SK-N-SH treated with all-trans-retinoic acid at 6 μM for 48 hours (cell line): ENCODE results near the gene SIAH2.

Experiments
- ATAC-seq: fragments of 200-7000 bp; cut with Tn5 transposase; 3 replicates; pipeline ENCODE4 v1.9.1; 2020; ENCODE audit warnings: mild to moderate bottlenecking, moderate library complexity
- ARNTL ChIP-seq: fragments of 450-650 bp; formaldehyde crosslinking; IDR thresholded peaks from 2 replicates; pipeline ENCODE4 v1.5.0; 2020; ENCODE audit warnings: low read depth, mild to moderate bottlenecking, moderate library complexity, borderline replicate concordance
- BACH2 ChIP-seq: fragments of 250-450 bp; sonication (Bioruptor Pico); IDR thresholded peaks from 2 replicates; pipeline ENCODE4 v1.9.0; 2021; ENCODE audit warnings: mild to moderate bottlenecking, borderline replicate concordance
- CREB5 ChIP-seq: fragments of 250-450 bp; sonication (Bioruptor Pico); IDR thresholded peaks from 2 replicates; pipeline ENCODE4 v1.5.1; 2020; ENCODE audit warnings: low read depth, mild to moderate bottlenecking, moderate library complexity
- CSRNP3 ChIP-seq: fragments of 250-450 bp; sonication (Bioruptor Pico); IDR thresholded peaks from 2 replicates; pipeline ENCODE4 v1.5.1; 2021; ENCODE audit warnings: mild to moderate bottlenecking, moderate library complexity
- ESRRG ChIP-seq: fragments of 250-450 bp; sonication (Bioruptor Pico); IDR thresholded peaks from 2 replicates; pipeline ENCODE4 v1.6.1; 2021; ENCODE audit warnings: mild to moderate bottlenecking
- GLIS3 ChIP-seq: fragments of 250-450 bp; sonication (Bioruptor Pico); IDR thresholded peaks from 2 replicates; pipeline ENCODE4 v1.5.0; 2020; ENCODE audit warnings: mild to moderate bottlenecking, moderate library complexity
- ISL1 ChIP-seq: fragments of 250-450 bp; sonication (Bioruptor Pico); IDR thresholded peaks from 2 replicates; pipeline ENCODE4 v2.1.2; 2022; ENCODE audit warnings: mild to moderate bottlenecking, moderate library complexity
- OSR1 ChIP-seq: fragments of 250-450 bp; sonication (Bioruptor Pico); IDR thresholded peaks from 2 replicates; pipeline ENCODE4 v1.8.0; 2022; ENCODE audit warnings: moderate library complexity, mild to moderate bottlenecking, inconsistent platforms
- PATZ1 ChIP-seq: fragments of 250-450 bp; sonication (Bioruptor Pico); IDR thresholded peaks from 2 replicates; pipeline ENCODE4 v1.8.0; 2020; ENCODE audit warnings: mild to moderate bottlenecking, moderate library complexity, borderline replicate concordance
- PPARA ChIP-seq: fragments of 250-450 bp; sonication (Bioruptor Pico); IDR thresholded peaks from 2 replicates; pipeline ENCODE4 v1.5.0; 2020; ENCODE audit warnings: mild to moderate bottlenecking, borderline replicate concordance
- SNAI2 ChIP-seq: fragments of 250-450 bp; sonication (Bioruptor Pico); IDR thresholded peaks from 2 replicates; pipeline ENCODE4 v1.5.0; 2020; ENCODE audit warnings: mild to moderate bottlenecking, moderate library complexity
- TCF4 ChIP-seq: fragments of 250-450 bp; sonication (Bioruptor Pico); IDR thresholded peaks from 2 replicates; pipeline ENCODE4 v1.8.0; 2021; ENCODE audit warnings: mild to moderate bottlenecking, moderate library complexity, borderline replicate concordance
- TOX ChIP-seq: fragments of 250-450 bp; sonication (Bioruptor Pico); IDR thresholded peaks from 2 replicates; pipeline ENCODE4 v1.8.0; 2021; ENCODE audit warnings: mild to moderate bottlenecking, moderate library complexity, borderline replicate concordance
- TSHZ2 ChIP-seq: fragments of 250-450 bp; sonication (Bioruptor Pico); IDR thresholded peaks from 2 replicates; pipeline ENCODE4 v1.5.0; 2020; ENCODE audit warnings: mild to moderate bottlenecking, moderate library complexity
- ZC3H10 ChIP-seq: fragments of 250-450 bp; sonication (Bioruptor Pico); IDR thresholded peaks from 2 replicates; pipeline ENCODE4 v1.5.1; 2021; ENCODE audit warnings: mild to moderate bottlenecking, moderate library complexity
- ZFP3 ChIP-seq: fragments of 250-450 bp; sonication (Bioruptor Pico); IDR thresholded peaks from 2 replicates; pipeline ENCODE4 v1.5.0; 2020; ENCODE audit warnings: mild to moderate bottlenecking, moderate library complexity
- ZFP30 ChIP-seq: fragments of 450-650 bp; formaldehyde crosslinking; IDR thresholded peaks from 2 replicates; pipeline ENCODE4 v1.5.0; 2022; ENCODE audit warnings: mild to moderate bottlenecking, moderate library complexity
- ZNF565 ChIP-seq: fragments of 450-650 bp; formaldehyde crosslinking; conservative IDR thresholded peaks from 2 replicates; pipeline ENCODE4 v1.5.0; 2020; ENCODE audit warnings: low read depth, mild to moderate bottlenecking, moderate library complexity
- ZNF70 ChIP-seq: fragments of 450-650 bp; formaldehyde crosslinking; IDR thresholded peaks from 2 replicates; pipeline ENCODE4 v1.5.0; 2020; ENCODE audit warnings: mild to moderate bottlenecking, moderate library complexity
- ZNF8 ChIP-seq: fragments of 450-650 bp; formaldehyde crosslinking; IDR thresholded peaks from 2 replicates; pipeline ENCODE4 v1.5.0; 2020; ENCODE audit warnings: mild to moderate bottlenecking, moderate library complexity
- TF ChIP-seq, protein P1 (sequence below): fragments of 250-450 bp; sonication (Bioruptor Pico); IDR thresholded peaks from 2 replicates; pipeline ENCODE4 v1.8.0; 2021; ENCODE audit warnings: low read depth, mild to moderate bottlenecking, moderate library complexity, borderline replicate concordance

The SIAH2 gene

DNA sequence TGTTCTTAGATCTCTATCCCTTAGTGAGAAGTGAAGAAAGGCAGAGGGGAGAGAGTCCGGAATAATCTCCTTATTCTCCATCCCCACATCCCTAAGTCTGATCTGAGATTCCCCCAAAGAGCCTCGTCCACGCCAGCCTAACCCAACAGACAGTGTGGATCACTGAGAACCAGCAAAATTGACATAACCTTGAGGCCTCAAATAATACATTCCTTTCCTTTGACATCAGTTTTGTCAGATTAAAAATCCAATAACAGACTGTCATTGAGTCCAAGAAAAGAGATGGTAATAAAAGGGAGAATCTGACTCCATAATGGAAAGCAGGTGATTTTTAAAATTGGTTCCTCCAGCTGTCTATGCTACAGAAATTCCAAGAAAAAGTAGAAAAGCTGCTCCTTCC is 7.7 kb upstream of the SIAH2 start:
- ATAC-seq, result no peak
- TF ChIP-seq, protein P1, sequence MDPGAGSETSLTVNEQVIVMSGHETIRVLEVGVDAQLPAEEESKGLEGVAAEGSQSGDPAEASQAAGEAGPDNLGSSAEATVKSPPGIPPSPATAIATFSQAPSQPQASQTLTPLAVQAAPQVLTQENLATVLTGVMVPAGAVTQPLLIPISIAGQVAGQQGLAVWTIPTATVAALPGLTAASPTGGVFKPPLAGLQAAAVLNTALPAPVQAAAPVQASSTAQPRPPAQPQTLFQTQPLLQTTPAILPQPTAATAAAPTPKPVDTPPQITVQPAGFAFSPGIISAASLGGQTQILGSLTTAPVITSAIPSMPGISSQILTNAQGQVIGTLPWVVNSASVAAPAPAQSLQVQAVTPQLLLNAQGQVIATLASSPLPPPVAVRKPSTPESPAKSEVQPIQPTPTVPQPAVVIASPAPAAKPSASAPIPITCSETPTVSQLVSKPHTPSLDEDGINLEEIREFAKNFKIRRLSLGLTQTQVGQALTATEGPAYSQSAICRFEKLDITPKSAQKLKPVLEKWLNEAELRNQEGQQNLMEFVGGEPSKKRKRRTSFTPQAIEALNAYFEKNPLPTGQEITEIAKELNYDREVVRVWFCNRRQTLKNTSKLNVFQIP (CRISPR knock-in tag), result no peak
- TF ChIP-seq ISL1 (CRISPR knock-in tag) (no peak), ZFP3 (CRISPR knock-in tag) (no peak), ZFP30 (CRISPR knock-in tag) (no peak), OSR1 (CRISPR knock-in tag) (no peak), BACH2 (no peak), ARNTL (CRISPR knock-in tag) (no peak), SNAI2 (CRISPR knock-in tag) (no peak), ZNF8 (CRISPR knock-in tag) (no peak), ZC3H10 (CRISPR knock-in tag) (no peak), TSHZ2 (CRISPR knock-in tag) (no peak), CSRNP3 (CRISPR knock-in tag) (no peak), TCF4 (CRISPR knock-in tag) (no peak), ZNF70 (CRISPR knock-in tag) (no peak), TOX (no peak), PATZ1 (no peak)

DNA sequence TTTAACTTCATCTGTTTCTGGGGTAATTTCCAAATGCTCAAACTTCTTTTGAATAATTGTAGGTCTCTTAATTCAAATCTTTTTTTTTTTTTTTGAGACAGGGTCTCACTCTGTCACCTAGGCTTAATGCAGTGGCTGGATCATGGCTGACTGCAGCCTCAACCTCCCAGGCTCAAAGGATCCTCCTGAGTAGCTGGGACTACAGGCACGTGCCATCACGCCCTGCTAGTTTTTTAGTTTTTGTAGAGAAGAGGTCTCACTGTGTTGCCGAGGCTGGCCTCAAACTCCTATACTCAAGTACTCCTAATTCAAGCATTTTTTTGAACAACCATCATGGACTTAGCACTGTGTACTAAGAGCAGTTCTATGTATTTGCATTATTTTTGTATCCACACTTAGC is 3.8 kb upstream of the SIAH2 start:
- ATAC-seq, result no peak
- TF ChIP-seq GLIS3 (CRISPR knock-in tag) (no peak), CREB5 (CRISPR knock-in tag) (no peak), PATZ1 (no peak), PPARA (no peak), ZNF565 (CRISPR knock-in tag) (no peak), SNAI2 (CRISPR knock-in tag) (no peak), CSRNP3 (CRISPR knock-in tag) (no peak), ARNTL (CRISPR knock-in tag) (no peak), ZFP30 (CRISPR knock-in tag) (no peak), ESRRG (CRISPR knock-in tag) (no peak), TOX (no peak), ZC3H10 (CRISPR knock-in tag) (no peak), ZNF8 (CRISPR knock-in tag) (no peak), TSHZ2 (CRISPR knock-in tag) (no peak), ZFP3 (CRISPR knock-in tag) (no peak), TCF4 (CRISPR knock-in tag) (no peak), OSR1 (CRISPR knock-in tag) (no peak)
- TF ChIP-seq, protein P1 (CRISPR knock-in tag), result no peak
